HepG2 (cell line): ENCODE measurements around the gene MT1A. TPM values are rescaled to one million over a fixed set of nuclear protein-coding genes. Genes with fewer than 3 reads are reported as not detected.

Experiments used
- ASH2L ChIP-seq: fragments of 300-600, 200-600 bp; sonication (generic); IDR thresholded peaks from 2 replicates; pipeline ENCODE4 v1.7.0; 2017; ENCODE audit warnings: low read depth, mild to moderate bottlenecking, moderate library complexity, mixed read lengths, low read length; ENCODE audit not compliant: insufficient read length
- ATF7 ChIP-seq, 2 experiments: fragments of 450-650 bp in 1 of 2; sonication (generic) in 1 of 2; formaldehyde crosslinking in 1 of 2; IDR thresholded peaks; 2 replicates each; pipeline versions ENCODE4 v1.4.0 to v1.6.1; 2016 to 2020; ENCODE audit warnings: antibody characterized with exemption in 1 of 2, mild to moderate bottlenecking in 1 of 2, missing genetic modification reagents in 1 of 2
- CEBPZ ChIP-seq: IDR thresholded peaks from 2 replicates; pipeline ENCODE4 v1.6.1; 2012; ENCODE audit warnings: low read length, improper control_type of control experiment
- HDAC1 ChIP-seq: sonication (generic); formaldehyde crosslinking; IDR thresholded peaks from 2 replicates; pipeline ENCODE4 v1.5.1; 2020; ENCODE audit warnings: mild to moderate bottlenecking, missing genetic modification reagents
- KLF16 ChIP-seq, 2 experiments: sonication (generic) in 1 of 2; formaldehyde crosslinking in 1 of 2; IDR thresholded peaks; 2 replicates each; pipeline versions ENCODE4 v1.6.1 to v1.8.0; 2016 to 2023; ENCODE audit warnings: missing genetic modification reagents in 2 of 2, missing compliant biosample characterization in 1 of 2
- KLF6 ChIP-seq: IDR thresholded peaks from 2 replicates; pipeline ENCODE4 v1.8.0; 2016; ENCODE audit warnings: missing biosample characterization, missing genetic modification reagents
- NFE2L2 ChIP-seq: fragments of 150-350 bp; IDR thresholded peaks from 2 replicates; pipeline ENCODE4 v1.6.1; 2014; ENCODE audit warnings: low read length
- POLR2AphosphoS5 ChIP-seq: IDR thresholded peaks from 2 replicates; pipeline ENCODE4 v1.6.1; 2012; ENCODE audit warnings: low read depth, low read length
- SP4 ChIP-seq: sonication (generic); formaldehyde crosslinking; IDR thresholded peaks from 2 replicates; pipeline ENCODE4 v1.8.1; 2023; ENCODE audit warnings: mild to moderate bottlenecking, missing genetic modification reagents
- TERF1 ChIP-seq: sonication (generic); formaldehyde crosslinking; IDR thresholded peaks from 2 replicates; pipeline ENCODE4 v1.8.0; 2022; ENCODE audit warnings: mild to moderate bottlenecking, missing genetic modification reagents, moderate library complexity
- THAP9 ChIP-seq: sonication (generic); formaldehyde crosslinking; IDR thresholded peaks from 2 replicates; pipeline ENCODE4; 2020; ENCODE audit warnings: missing genetic modification reagents, mild to moderate bottlenecking, borderline replicate concordance
- TOE1 ChIP-seq: sonication (generic); formaldehyde crosslinking; IDR thresholded peaks from 2 replicates; pipeline ENCODE4 v1.4.0; 2020; ENCODE audit warnings: mild to moderate bottlenecking, missing genetic modification reagents
- TSC22D2 ChIP-seq: sonication (generic); formaldehyde crosslinking; IDR thresholded peaks from 2 replicates; pipeline ENCODE4 v1.5.1; 2020; ENCODE audit warnings: missing genetic modification reagents, mild to moderate bottlenecking, borderline replicate concordance
- ZNF205 ChIP-seq: IDR thresholded peaks from 2 replicates; pipeline ENCODE4 v1.6.1; 2018; ENCODE audit warnings: missing biosample characterization, missing genetic modification reagents
- ZNF207 ChIP-seq: fragments of 450-650 bp; IDR thresholded peaks from 2 replicates; pipeline ENCODE4 v1.6.1; 2016; ENCODE audit warnings: antibody characterized with exemption, borderline replicate concordance
- ZNF800 ChIP-seq: sonication (generic); formaldehyde crosslinking; IDR thresholded peaks from 2 replicates; pipeline ENCODE4 v1.4.0; 2020; ENCODE audit warnings: missing genetic modification reagents
- ZSCAN20 ChIP-seq: sonication (generic); formaldehyde crosslinking; IDR thresholded peaks from 2 replicates; pipeline ENCODE4 v1.4.0; 2020; ENCODE audit warnings: missing genetic modification reagents, mild to moderate bottlenecking, borderline replicate concordance
- polyA plus RNA-seq, 8 experiments: library from polyadenylated mRNA; depleted of rRNA in 3 of 8; stranded (reverse) in 7 of 8; unstranded in 1 of 8; fragments of >200 nt; fragmentation: Illumina TruSeq in 4 of 8; extraction: Trizol in 4 of 8; gene quantifications; 2 replicates each; pipeline versions ENCODE4 v1.2.1 to v1.2.3, GENCODE V29; 2011 to 2016; ENCODE audit warnings: low read depth in 4 of 8, missing spikeins in 1 of 8, mixed read lengths in 1 of 8; ENCODE audit not compliant: insufficient read depth in 1 of 8
- total RNA-seq, 5 experiments: library from RNA; depleted of rRNA; stranded (reverse); fragments of >200 nt; fragmentation: Illumina TruSeq; extraction: Trizol; gene quantifications; 2 replicates each; pipeline ENCODE4 v1.2.3, GENCODE V29; 2016; ENCODE audit warnings: low read depth in 1 of 5
- TF ChIP-seq, protein P1 (sequence below): sonication (generic); formaldehyde crosslinking; IDR thresholded peaks from 2 replicates; pipeline ENCODE4 v1.4.0; 2020; ENCODE audit warnings: missing genetic modification reagents

Gene MT1A
- total and polyA plus RNA-seq, 2 of the 13 experiments (the other 11 are each of a cell fraction or from before 2014, with no cell fraction given), result 8.3 to 10.4 TPM

- TF ChIP-seq TERF1 (CRISPR knock-in tag) (no peak), ATF7 (IDR thresholded peaks at IDR 0.05) (no peak), ATF7 (CRISPR knock-in tag; IDR thresholded peaks at IDR 0.05) (no peak), ASH2L (peak; percentile 46), HDAC1 (0 out of 2 replicates have a peak, but pooled peaks have one; percentile 46), THAP9 (CRISPR knock-in tag) (no peak), NFE2L2 (no peak), POLR2AphosphoS5 (0 out of 2 replicates have a peak, but pooled peaks have one; percentile 16), ZNF205 (CRISPR knock-in tag) (0 out of 2 replicates have a peak, but pooled peaks have one; percentile 4), CEBPZ (no peak), TSC22D2 (CRISPR knock-in tag) (no peak), ZSCAN20 (CRISPR knock-in tag) (peak; percentile 77), ZNF800 (CRISPR knock-in tag) (peak; percentile 82), KLF16 (CRISPR knock-in tag; IDR thresholded peaks at IDR 0.05) (0 out of 4 replicates have a peak, but pooled peaks of 1 of the 2 experiments have one; percentile 24), TOE1 (CRISPR knock-in tag) (no peak), ZNF207 (no peak), KLF6 (CRISPR knock-in tag) (no peak; the same call in 1 of the 2 replicates), SP4 (CRISPR knock-in tag) (no peak)
- TF ChIP-seq, protein P1, sequence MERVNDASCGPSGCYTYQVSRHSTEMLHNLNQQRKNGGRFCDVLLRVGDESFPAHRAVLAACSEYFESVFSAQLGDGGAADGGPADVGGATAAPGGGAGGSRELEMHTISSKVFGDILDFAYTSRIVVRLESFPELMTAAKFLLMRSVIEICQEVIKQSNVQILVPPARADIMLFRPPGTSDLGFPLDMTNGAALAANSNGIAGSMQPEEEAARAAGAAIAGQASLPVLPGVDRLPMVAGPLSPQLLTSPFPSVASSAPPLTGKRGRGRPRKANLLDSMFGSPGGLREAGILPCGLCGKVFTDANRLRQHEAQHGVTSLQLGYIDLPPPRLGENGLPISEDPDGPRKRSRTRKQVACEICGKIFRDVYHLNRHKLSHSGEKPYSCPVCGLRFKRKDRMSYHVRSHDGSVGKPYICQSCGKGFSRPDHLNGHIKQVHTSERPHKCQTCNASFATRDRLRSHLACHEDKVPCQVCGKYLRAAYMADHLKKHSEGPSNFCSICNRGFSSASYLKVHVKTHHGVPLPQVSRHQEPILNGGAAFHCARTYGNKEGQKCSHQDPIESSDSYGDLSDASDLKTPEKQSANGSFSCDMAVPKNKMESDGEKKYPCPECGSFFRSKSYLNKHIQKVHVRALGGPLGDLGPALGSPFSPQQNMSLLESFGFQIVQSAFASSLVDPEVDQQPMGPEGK, result 0 out of 2 replicates have a peak, but pooled peaks have one; percentile 21
Measured at GRCh38 chr16:56609463-56609921, 29.0 kb upstream of the MT1A start (continued).
